SK-MEL-5 (cell line): Measurements from ENCODE around the gene SLC26A6. TPM values are rescaled to one million over a fixed set of nuclear protein-coding genes. Genes with fewer than 3 reads are reported as not detected.

Experiments used
- DNase-seq: peaks from one replicate; pipeline ENCODE4 v3.0.0-alpha.2; 2016; ENCODE audit warnings: low read depth, low spot score
- in situ Hi-C: cut with HindIII; loops from 2 replicates; pipeline ENCODE4 v1.10.0; 2016; ENCODE audit warnings: low sequenced_read_pairs, high pct_unique_total_duplicates, low pct_unique_long_range_greater_than_20kb
- total RNA-seq: library from RNA; depleted of rRNA; stranded (reverse); fragments of >200 nt; shearing (Covaris generic); gene quantifications from 2 replicates; pipeline ENCODE4 v1.2.3, GENCODE V29; 2014

SLC26A6 gene
- total RNA-seq, 1 experiment from 2014 or later: 27.1 TPM

- DNase-seq: no peak
- in situ Hi-C loops: no loop called here
Measured at GRCh38 chr3:48642605-48643004, 7.3 kb upstream of the SLC26A6 start.

GRCh38 chr3:48641396-48641795 is 6.1 kb upstream of the SLC26A6 start:
- in situ Hi-C loops: no loop called here
- DNase-seq: no peak

- no peak for DNase-seq
- in situ Hi-C loops: no loop called here
Measured at GRCh38 chr3:48639944-48640606, 4.8 kb upstream of the SLC26A6 start.

GRCh38 chr3:48637305-48637704 is 2.0 kb upstream of the SLC26A6 start:
- in situ Hi-C loops: no loop called here
- no peak for DNase-seq

GRCh38 chr3:48636149-48636655 is 941 bp upstream of the SLC26A6 start:
- in situ Hi-C loops: no loop called here
- no peak for DNase-seq

- DNase-seq: peak; percentile 60
- in situ Hi-C loops: no loop called here
Measured at GRCh38 chr3:48634661-48635221, 520 bp downstream of the SLC26A6 start.

GRCh38 chr3:48633743-48634142 is 1.5 kb downstream of the SLC26A6 start:
- in situ Hi-C loops: no loop called here
- DNase-seq: no peak

GRCh38 chr3:48633256-48633655 is 2.0 kb downstream of the SLC26A6 start:
- in situ Hi-C loops: no loop called here
- DNase-seq: no peak

- no peak for DNase-seq
- in situ Hi-C loops: no loop called here
Measured at GRCh38 chr3:48631516-48632448, 3.5 kb downstream of the SLC26A6 start.

- in situ Hi-C loops: no loop called here
- DNase-seq: no peak
Measured at GRCh38 chr3:48630833-48631232, 4.4 kb downstream of the SLC26A6 start.

GRCh38 chr3:48630407-48630806 is 4.9 kb downstream of the SLC26A6 start:
- in situ Hi-C loops: no loop called here
- no peak for DNase-seq

GRCh38 chr3:48629894-48630293 is 5.4 kb downstream of the SLC26A6 start:
- in situ Hi-C loops: no loop called here
- DNase-seq: no peak

GRCh38 chr3:48628277-48629017 is 6.8 kb downstream of the SLC26A6 start:
- no peak for DNase-seq
- in situ Hi-C loops: no loop called here

- DNase-seq: no peak
- in situ Hi-C loops: no loop called here
Measured at GRCh38 chr3:48625600-48625999, 9.7 kb downstream of the SLC26A6 start.

- no peak for DNase-seq
- in situ Hi-C loops: no loop called here
Measured at GRCh38 chr3:48624767-48625166, 10.5 kb downstream of the SLC26A6 start.

- in situ Hi-C loops: no loop called here
- no peak for DNase-seq
Measured at GRCh38 chr3:48623851-48624547, 11.3 kb downstream of the SLC26A6 start.

GRCh38 chr3:48621461-48621869 is 13.8 kb downstream of the SLC26A6 start, which contains the start of gene TMEM89:
TSS of gene TMEM89 (minus strand) at chr3:48621769. CDS start at chr3:48621756, 13 bp downstream.
- DNase-seq: no peak
- in situ Hi-C loops: no loop called here
